IMR-90 (cell line): ENCODE measurements around the gene TMOD2.

Experiments used
- BHLHE40 ChIP-seq: fragments of 150-350 bp; IDR thresholded peaks from 2 replicates; pipeline ENCODE4 v1.6.1; 2016; ENCODE audit warnings: mild to moderate bottlenecking, low read depth, low read length
- CEBPB ChIP-seq: IDR thresholded peaks from 2 replicates; pipeline ENCODE4 v1.6.1; 2012; ENCODE audit warnings: low read depth, low read length, improper control_type of control experiment
- CHD1 ChIP-seq: IDR thresholded peaks from 2 replicates; pipeline ENCODE4 v1.6.1; 2012; ENCODE audit warnings: low read depth, low read length, improper control_type of control experiment
- MAFK ChIP-seq: IDR thresholded peaks from 2 replicates; pipeline ENCODE4 v1.6.1; 2012; ENCODE audit warnings: low read depth, low read length, improper control_type of control experiment
- MAZ ChIP-seq: IDR thresholded peaks from 2 replicates; pipeline ENCODE4 v1.6.1; 2012; ENCODE audit warnings: low read depth, mild to moderate bottlenecking, low read length, improper control_type of control experiment, moderate library complexity, borderline replicate concordance
- MXI1 ChIP-seq: IDR thresholded peaks from 2 replicates; pipeline ENCODE4 v1.6.1; 2012; ENCODE audit warnings: low read depth, mild to moderate bottlenecking, low read length, moderate library complexity, borderline replicate concordance
- POLR2A ChIP-seq: IDR thresholded peaks from 2 replicates; pipeline ENCODE4 v1.6.1; 2012; ENCODE audit warnings: mild to moderate bottlenecking, low read depth, low read length
- RAD21 ChIP-seq: IDR thresholded peaks from 2 replicates; pipeline ENCODE4 v1.6.1; 2012; ENCODE audit warnings: low read length, improper control_type of control experiment
- RCOR1 ChIP-seq: IDR thresholded peaks from 2 replicates; pipeline ENCODE4 v1.6.1; 2012; ENCODE audit warnings: mild to moderate bottlenecking, low read length, improper control_type of control experiment; ENCODE audit not compliant: insufficient replicate concordance
- RFX5 ChIP-seq: IDR thresholded peaks from 2 replicates; pipeline ENCODE4 v1.8.0; 2012; ENCODE audit warnings: low read depth, mild to moderate bottlenecking, low read length, moderate library complexity
- SMC3 ChIP-seq: fragments of 150-350 bp; IDR thresholded peaks from 2 replicates; pipeline ENCODE4 v1.6.1; 2016; ENCODE audit warnings: low read depth, mild to moderate bottlenecking, antibody characterized with exemption, low read length, moderate library complexity
- TF ChIP-seq, protein P1 (sequence below): conservative IDR thresholded peaks from 2 replicates; pipeline ENCODE4 v1.5.1; 2012; ENCODE audit warnings: mild to moderate bottlenecking, low read depth, low read length, improper control_type of control experiment
- TF ChIP-seq, protein P2 (sequence below): fragments of 150-350 bp; IDR thresholded peaks from 2 replicates; pipeline ENCODE4 v1.6.1; 2017; ENCODE audit warnings: mild to moderate bottlenecking, antibody characterized with exemption, low read length, low read depth
- TF ChIP-seq, protein P3 (sequence below): fragments of 150-350 bp; IDR thresholded peaks from 2 replicates; pipeline ENCODE4 v1.6.1; 2016; ENCODE audit warnings: low read depth, mild to moderate bottlenecking, low read length, moderate library complexity, borderline replicate concordance

DNA sequence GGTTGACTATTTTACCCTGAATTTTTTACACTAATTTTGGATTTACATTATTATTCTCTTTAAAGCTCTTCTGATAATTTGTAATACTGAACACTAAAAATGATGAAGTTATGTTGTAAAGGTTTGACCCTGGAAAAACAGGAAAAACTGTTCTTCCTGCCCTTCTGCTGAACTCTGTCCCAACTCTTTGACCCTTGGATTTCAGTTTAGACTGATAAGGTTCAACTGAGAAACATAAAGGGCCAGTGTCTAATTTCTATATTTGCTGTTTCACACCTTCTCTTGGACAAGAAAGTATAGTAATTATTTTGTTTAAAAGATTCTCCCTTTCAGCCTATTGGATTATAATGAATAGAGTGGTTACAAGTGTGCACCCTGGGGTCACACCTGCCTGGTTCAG is 65.2 kb downstream of the TMOD2 start:
- TF ChIP-seq CEBPB (no peak), POLR2A (no peak), SMC3 (no peak), RAD21 (no peak), RCOR1 (no peak), MAZ (no peak), MAFK (no peak), MXI1 (no peak), CHD1 (no peak), RFX5 (no peak), BHLHE40 (no peak)
- TF ChIP-seq, protein P1, sequence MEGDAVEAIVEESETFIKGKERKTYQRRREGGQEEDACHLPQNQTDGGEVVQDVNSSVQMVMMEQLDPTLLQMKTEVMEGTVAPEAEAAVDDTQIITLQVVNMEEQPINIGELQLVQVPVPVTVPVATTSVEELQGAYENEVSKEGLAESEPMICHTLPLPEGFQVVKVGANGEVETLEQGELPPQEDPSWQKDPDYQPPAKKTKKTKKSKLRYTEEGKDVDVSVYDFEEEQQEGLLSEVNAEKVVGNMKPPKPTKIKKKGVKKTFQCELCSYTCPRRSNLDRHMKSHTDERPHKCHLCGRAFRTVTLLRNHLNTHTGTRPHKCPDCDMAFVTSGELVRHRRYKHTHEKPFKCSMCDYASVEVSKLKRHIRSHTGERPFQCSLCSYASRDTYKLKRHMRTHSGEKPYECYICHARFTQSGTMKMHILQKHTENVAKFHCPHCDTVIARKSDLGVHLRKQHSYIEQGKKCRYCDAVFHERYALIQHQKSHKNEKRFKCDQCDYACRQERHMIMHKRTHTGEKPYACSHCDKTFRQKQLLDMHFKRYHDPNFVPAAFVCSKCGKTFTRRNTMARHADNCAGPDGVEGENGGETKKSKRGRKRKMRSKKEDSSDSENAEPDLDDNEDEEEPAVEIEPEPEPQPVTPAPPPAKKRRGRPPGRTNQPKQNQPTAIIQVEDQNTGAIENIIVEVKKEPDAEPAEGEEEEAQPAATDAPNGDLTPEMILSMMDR, result no peak
- TF ChIP-seq, protein P2, sequence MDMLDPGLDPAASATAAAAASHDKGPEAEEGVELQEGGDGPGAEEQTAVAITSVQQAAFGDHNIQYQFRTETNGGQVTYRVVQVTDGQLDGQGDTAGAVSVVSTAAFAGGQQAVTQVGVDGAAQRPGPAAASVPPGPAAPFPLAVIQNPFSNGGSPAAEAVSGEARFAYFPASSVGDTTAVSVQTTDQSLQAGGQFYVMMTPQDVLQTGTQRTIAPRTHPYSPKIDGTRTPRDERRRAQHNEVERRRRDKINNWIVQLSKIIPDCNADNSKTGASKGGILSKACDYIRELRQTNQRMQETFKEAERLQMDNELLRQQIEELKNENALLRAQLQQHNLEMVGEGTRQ, result no peak
- TF ChIP-seq, protein P3, sequence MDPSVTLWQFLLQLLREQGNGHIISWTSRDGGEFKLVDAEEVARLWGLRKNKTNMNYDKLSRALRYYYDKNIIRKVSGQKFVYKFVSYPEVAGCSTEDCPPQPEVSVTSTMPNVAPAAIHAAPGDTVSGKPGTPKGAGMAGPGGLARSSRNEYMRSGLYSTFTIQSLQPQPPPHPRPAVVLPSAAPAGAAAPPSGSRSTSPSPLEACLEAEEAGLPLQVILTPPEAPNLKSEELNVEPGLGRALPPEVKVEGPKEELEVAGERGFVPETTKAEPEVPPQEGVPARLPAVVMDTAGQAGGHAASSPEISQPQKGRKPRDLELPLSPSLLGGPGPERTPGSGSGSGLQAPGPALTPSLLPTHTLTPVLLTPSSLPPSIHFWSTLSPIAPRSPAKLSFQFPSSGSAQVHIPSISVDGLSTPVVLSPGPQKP, result no peak
